Skeletal muscle cell (primary cell): Measurements from ENCODE around the gene EPHX1.
"Not testable (repeated sequence)": the region's sequence is repeated elsewhere in the genome, so short reads cannot be mapped to it uniquely, and the experiment has no call there.

ENCODE experiments used
- DNase-seq: peaks from one replicate; pipeline ENCODE4 v3.0.0-alpha.2; 2010; ENCODE audit warnings: low read depth
- H3K4me3 ChIP-seq: 2 replicates; pipeline ENCODE4 v1.5.1; 2011; ENCODE audit warnings: low read depth, mild to moderate bottlenecking, control low read depth, low read length, moderate library complexity

EPHX1 gene

GRCh38 chr1:225776294-225776693 is 33.6 kb upstream of the EPHX1 start:
- H3K4me3 ChIP-seq = no peak overlapping the region
- no peak for DNase-seq

- H3K4me3 ChIP-seq = peak overlapping the region; percentile 95
- DNase-seq = no peak
These were observed 32.8 kb upstream of the EPHX1 start for GRCh38 chr1:225777058-225777582.

GRCh38 chr1:225777583-225778336 is 32.2 kb upstream of the EPHX1 start, which contains the start of gene SRP9:
TSS of gene SRP9 (plus strand) at chr1:225777826. CDS start at chr1:225777941, 115 bp downstream.
- H3K4me3 ChIP-seq = peak within 1 kb of the TSS; percentile 95
- peak; percentile 94 for DNase-seq

- DNase-seq = no peak
- H3K4me3 ChIP-seq = peak overlapping the region; percentile 95
These were observed 31.6 kb upstream of the EPHX1 start for GRCh38 chr1:225778337-225778669.

- DNase-seq = not testable (repeated sequence)
- peak overlapping the region; percentile 95 for H3K4me3 ChIP-seq
These were observed 30.8 kb upstream of the EPHX1 start for GRCh38 chr1:225779165-225779564.

GRCh38 chr1:225780134-225780533 is 29.8 kb upstream of the EPHX1 start:
- no peak overlapping the region for H3K4me3 ChIP-seq

GRCh38 chr1:225780630-225781029 is 29.3 kb upstream of the EPHX1 start:
- H3K4me3 ChIP-seq = no peak overlapping the region

More at GRCh38 chr1:225780134-225780533, 29.8 kb upstream of the EPHX1 start:
- DNase-seq = no peak

GRCh38 chr1:225789142-225789541 is 20.8 kb upstream of the EPHX1 start:
- not testable (repeated sequence) for DNase-seq, H3K4me3 ChIP-seq

More at GRCh38 chr1:225780630-225781029, 29.3 kb upstream of the EPHX1 start:
- DNase-seq = no peak

GRCh38 chr1:225794954-225795353 is 15.0 kb upstream of the EPHX1 start:
- DNase-seq = no peak
- H3K4me3 ChIP-seq = no peak overlapping the region

GRCh38 chr1:225796097-225796496 is 13.8 kb upstream of the EPHX1 start:
- DNase-seq, H3K4me3 ChIP-seq: not testable (repeated sequence)

- not testable (repeated sequence) for H3K4me3 ChIP-seq, DNase-seq
These were observed 8.8 kb upstream of the EPHX1 start for GRCh38 chr1:225801146-225801545.

GRCh38 chr1:225806249-225806648 is 3.7 kb upstream of the EPHX1 start:
- no peak overlapping the region for H3K4me3 ChIP-seq
- DNase-seq = no peak

- DNase-seq, H3K4me3 ChIP-seq: not testable (repeated sequence)
These were observed 3.2 kb upstream of the EPHX1 start for GRCh38 chr1:225806736-225807135.

GRCh38 chr1:225808136-225808535 is 1.8 kb upstream of the EPHX1 start:
- no peak for DNase-seq
- H3K4me3 ChIP-seq = no peak overlapping the region

- DNase-seq = not testable (repeated sequence)
- peak overlapping the region; percentile 62 for H3K4me3 ChIP-seq
These were observed 935 bp downstream of the EPHX1 start for GRCh38 chr1:225810579-225811538.

GRCh38 chr1:225811622-225812487 is 1.9 kb downstream of the EPHX1 start:
- no peak for DNase-seq

GRCh38 chr1:225812488-225813213 is 2.7 kb downstream of the EPHX1 start:
- H3K4me3 ChIP-seq = no peak overlapping the region
- no peak for DNase-seq

More at GRCh38 chr1:225811622-225812487, 1.9 kb downstream of the EPHX1 start:
- H3K4me3 ChIP-seq = no peak overlapping the region

GRCh38 chr1:225813214-225813964 is 3.5 kb downstream of the EPHX1 start:
- peak; percentile 32 for DNase-seq

More at GRCh38 chr1:225813214-225813964, 3.5 kb downstream of the EPHX1 start:
- no peak overlapping the region for H3K4me3 ChIP-seq
